ENCODE data around the gene LIMS3.
"Not testable (repeated sequence)": the region's sequence is repeated elsewhere in the genome, so short reads cannot be mapped to it uniquely, and the experiment has no call there.

DNA sequence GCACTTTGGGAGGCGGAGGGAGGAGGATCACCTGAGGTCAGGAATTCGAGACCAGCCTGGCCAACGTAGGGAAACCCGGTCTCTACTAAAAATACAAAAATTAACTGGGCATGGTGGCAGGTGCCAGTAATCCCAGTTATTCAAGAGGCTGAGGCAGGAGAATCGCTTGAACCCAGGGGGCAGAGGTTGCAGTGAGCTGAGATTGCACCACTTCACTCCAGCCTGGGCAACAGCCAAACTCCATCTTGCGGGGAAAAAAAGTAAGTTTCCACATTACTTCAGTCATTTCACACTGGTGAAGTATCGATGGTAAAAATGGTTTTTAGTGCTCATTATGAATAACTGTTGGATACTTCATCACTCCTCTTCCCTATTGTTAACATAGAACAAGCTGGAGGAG, 16.1 kb downstream of the LIMS3 start:
- TF ChIP-seq, protein P1, sequence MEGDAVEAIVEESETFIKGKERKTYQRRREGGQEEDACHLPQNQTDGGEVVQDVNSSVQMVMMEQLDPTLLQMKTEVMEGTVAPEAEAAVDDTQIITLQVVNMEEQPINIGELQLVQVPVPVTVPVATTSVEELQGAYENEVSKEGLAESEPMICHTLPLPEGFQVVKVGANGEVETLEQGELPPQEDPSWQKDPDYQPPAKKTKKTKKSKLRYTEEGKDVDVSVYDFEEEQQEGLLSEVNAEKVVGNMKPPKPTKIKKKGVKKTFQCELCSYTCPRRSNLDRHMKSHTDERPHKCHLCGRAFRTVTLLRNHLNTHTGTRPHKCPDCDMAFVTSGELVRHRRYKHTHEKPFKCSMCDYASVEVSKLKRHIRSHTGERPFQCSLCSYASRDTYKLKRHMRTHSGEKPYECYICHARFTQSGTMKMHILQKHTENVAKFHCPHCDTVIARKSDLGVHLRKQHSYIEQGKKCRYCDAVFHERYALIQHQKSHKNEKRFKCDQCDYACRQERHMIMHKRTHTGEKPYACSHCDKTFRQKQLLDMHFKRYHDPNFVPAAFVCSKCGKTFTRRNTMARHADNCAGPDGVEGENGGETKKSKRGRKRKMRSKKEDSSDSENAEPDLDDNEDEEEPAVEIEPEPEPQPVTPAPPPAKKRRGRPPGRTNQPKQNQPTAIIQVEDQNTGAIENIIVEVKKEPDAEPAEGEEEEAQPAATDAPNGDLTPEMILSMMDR (IDR thresholded peaks at IDR 0.05), result not testable (repeated sequence)
- not testable (repeated sequence) for TF ChIP-seq POLR2A (IDR thresholded peaks at IDR 0.05)

Data from thyroid gland (tissue), 4 donors.